ENCODE measurements around the gene OBSL1.

OBSL1 gene

GRCh38 chr2:219531639-219532377 is 39.5 kb downstream of the OBSL1 start:
- no peak for DNase-seq (ENCODE audit: low read depth in 2 of 2)

GRCh38 chr2:219530048-219530963 is 41.0 kb downstream of the OBSL1 start:
- peak; percentile 84 to 85 for DNase-seq (ENCODE audit: low read depth in 2 of 2)

- no peak for DNase-seq (ENCODE audit: low read depth in 2 of 2)
Measured at GRCh38 chr2:219527472-219527871, 43.9 kb downstream of the OBSL1 start.

GRCh38 chr2:219527076-219527394 is 44.3 kb downstream of the OBSL1 start:
- DNase-seq (ENCODE audit: low read depth in 2 of 2) = no peak

- no peak for DNase-seq (ENCODE audit: low read depth in 2 of 2)
Measured at GRCh38 chr2:219526320-219527075, 44.8 kb downstream of the OBSL1 start.

- DNase-seq (ENCODE audit: low read depth in 2 of 2) = no peak
Measured at GRCh38 chr2:219525533-219526232, 45.7 kb downstream of the OBSL1 start.

- no peak for DNase-seq (ENCODE audit: low read depth in 2 of 2)
Measured at GRCh38 chr2:219524817-219525216, 46.5 kb downstream of the OBSL1 start.

GRCh38 chr2:219523031-219523671 is 48.2 kb downstream of the OBSL1 start:
- DNase-seq (ENCODE audit: low read depth in 2 of 2) = no peak

GRCh38 chr2:219522111-219523030 is 49.0 kb downstream of the OBSL1 start:
- DNase-seq (ENCODE audit: low read depth in 2 of 2) = no peak

- DNase-seq (ENCODE audit: low read depth in 2 of 2) = no peak
Measured at GRCh38 chr2:219521066-219521880, 50.1 kb downstream of the OBSL1 start.

GRCh38 chr2:219520079-219520478 is 51.3 kb downstream of the OBSL1 start:
- DNase-seq (ENCODE audit: low read depth in 2 of 2) = no peak

- DNase-seq (ENCODE audit: low read depth in 2 of 2) = no peak
Measured at GRCh38 chr2:219519526-219519916, 51.8 kb downstream of the OBSL1 start.

GRCh38 chr2:219517954-219518778 is 53.2 kb downstream of the OBSL1 start:
- DNase-seq (ENCODE audit: low read depth in 2 of 2) = no peak

- DNase-seq (ENCODE audit: low read depth in 2 of 2) = no peak
Measured at GRCh38 chr2:219516888-219517287, 54.5 kb downstream of the OBSL1 start.

GRCh38 chr2:219515874-219516629 is 55.3 kb downstream of the OBSL1 start:
- DNase-seq (ENCODE audit: low read depth in 2 of 2) = no peak

- no peak for DNase-seq (ENCODE audit: low read depth in 2 of 2)
Measured at GRCh38 chr2:219514836-219515235, 56.5 kb downstream of the OBSL1 start.

- DNase-seq (ENCODE audit: low read depth in 2 of 2) = no peak
Measured at GRCh38 chr2:219514196-219514761, 57.1 kb downstream of the OBSL1 start, which contains the start of gene ASIC4. TSS of gene ASIC4 (plus strand) at chr2:219514482. CDS start at chr2:219514725, 243 bp downstream.
